ENCODE measurements around the gene ORC6.

The ORC6 gene

DNA sequence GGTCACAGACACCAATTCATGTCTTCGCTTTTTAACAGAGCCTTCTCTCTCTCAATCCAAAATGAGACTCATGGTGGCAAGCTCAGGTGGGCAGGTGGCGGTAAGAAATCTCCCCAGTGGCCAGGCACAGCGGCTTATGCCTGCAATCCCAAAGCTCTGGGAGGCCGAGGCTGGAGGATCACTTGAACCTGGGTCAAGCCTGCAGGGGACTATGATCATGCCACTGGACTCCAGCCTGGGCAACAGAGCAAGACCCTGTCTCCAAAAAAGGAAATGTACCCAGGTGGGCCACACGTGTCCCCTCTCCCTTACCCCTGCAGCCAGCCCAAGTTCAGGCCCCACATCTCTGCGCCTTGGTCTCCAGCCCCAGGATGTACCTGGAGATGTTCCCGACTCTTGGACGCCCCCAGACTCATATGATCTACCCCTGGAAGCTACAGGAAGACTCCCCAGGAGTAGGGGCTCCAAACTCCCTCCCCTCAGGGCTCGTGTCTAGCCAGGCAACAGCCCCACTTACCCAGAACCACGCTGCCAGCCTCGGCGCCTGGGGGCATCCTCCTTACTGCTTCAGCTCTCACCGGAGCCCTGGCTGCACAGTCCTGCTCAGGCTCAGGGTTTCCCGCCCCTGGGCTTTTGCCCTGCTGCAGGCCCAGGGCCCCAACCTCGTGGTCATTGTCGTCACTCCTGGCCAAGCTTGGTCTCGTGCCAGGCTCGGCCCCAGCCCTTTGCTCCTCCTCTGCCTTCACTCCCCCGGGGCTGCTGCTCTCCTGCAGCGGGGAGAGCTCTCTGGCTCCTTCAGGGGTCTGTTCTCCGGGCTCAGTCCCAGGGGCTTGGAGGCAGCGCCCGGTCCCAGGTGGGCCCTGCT, 42.5 kb downstream of the ORC6 start:
- no peak for DNase-seq (ENCODE audit: low read depth)

DNA sequence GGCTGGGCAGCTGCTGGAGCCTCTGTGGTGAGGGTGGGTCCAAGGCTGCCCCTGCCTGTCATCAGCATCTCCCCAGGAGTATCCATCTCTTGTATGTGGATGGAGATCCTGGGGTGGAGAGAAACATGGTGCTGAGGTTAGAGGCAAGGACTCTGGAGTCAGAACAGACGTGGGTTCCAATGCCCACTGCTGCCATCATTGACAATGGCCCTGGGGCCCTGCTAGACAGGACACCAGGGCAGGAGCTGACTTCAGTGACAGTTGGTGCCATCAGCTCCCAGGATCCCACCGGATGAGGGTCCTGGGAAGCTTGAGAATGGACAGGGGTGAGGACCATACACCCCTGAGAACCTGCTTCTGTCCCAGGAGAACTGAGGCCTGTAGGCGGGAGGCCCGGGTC, 43.1 kb downstream of the ORC6 start:
- no peak for DNase-seq (ENCODE audit: low read depth)

- DNase-seq (ENCODE audit: low read depth) = no peak
Observed at GRCh38 chr16:46733319-46733830, 43.9 kb downstream of the ORC6 start.

DNA sequence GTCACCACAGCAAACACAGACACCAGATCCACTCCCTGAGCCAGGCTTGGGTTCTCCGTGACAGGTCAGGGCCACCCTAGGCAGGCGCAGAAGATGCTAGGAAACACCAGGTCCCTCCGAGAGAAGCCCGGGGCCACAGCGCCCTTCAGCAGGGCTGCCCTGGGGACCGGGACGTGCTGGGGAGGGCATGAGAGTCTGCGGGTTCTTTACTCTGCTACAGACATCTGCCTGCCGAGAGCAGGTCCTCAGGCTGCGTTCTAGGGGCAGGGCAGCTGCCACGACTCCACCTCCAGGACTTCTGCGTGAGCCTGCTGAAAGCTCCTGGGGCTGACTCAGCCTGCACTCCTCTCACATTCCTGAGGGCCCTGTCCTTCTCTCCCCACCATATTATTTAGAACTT, 47.2 kb downstream of the ORC6 start:
- no peak for DNase-seq (ENCODE audit: low read depth)

GRCh38 chr16:46737621-46738214, 48.3 kb downstream of the ORC6 start:
- no peak for DNase-seq (ENCODE audit: low read depth)

DNA sequence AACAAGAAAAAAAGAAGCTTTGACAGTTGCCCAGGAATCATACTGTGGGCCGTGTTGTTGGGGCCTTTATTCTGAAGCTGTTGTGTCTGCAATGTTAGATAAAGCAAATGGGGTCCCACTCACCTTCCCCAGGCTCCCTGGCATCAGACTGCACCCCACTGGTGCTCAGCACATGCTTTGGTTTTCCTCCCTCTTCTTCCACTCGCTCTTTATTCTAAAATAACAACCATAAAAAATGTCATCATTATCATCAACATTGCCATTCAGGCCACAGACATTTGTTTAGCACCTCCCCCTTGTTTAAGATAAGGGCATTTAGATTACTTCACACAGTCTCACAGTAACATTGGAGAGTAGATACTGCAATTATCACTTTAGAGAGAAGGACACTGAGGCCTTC, 50.5 kb downstream of the ORC6 start:
- no peak for DNase-seq (ENCODE audit: low read depth)

GRCh38 chr16:46743232-46743719, 53.8 kb downstream of the ORC6 start:
- DNase-seq (ENCODE audit: low read depth) = no peak

GRCh38 chr16:46745617-46746016, 56.2 kb downstream of the ORC6 start:
- DNase-seq (ENCODE audit: low read depth) = no peak

DNA sequence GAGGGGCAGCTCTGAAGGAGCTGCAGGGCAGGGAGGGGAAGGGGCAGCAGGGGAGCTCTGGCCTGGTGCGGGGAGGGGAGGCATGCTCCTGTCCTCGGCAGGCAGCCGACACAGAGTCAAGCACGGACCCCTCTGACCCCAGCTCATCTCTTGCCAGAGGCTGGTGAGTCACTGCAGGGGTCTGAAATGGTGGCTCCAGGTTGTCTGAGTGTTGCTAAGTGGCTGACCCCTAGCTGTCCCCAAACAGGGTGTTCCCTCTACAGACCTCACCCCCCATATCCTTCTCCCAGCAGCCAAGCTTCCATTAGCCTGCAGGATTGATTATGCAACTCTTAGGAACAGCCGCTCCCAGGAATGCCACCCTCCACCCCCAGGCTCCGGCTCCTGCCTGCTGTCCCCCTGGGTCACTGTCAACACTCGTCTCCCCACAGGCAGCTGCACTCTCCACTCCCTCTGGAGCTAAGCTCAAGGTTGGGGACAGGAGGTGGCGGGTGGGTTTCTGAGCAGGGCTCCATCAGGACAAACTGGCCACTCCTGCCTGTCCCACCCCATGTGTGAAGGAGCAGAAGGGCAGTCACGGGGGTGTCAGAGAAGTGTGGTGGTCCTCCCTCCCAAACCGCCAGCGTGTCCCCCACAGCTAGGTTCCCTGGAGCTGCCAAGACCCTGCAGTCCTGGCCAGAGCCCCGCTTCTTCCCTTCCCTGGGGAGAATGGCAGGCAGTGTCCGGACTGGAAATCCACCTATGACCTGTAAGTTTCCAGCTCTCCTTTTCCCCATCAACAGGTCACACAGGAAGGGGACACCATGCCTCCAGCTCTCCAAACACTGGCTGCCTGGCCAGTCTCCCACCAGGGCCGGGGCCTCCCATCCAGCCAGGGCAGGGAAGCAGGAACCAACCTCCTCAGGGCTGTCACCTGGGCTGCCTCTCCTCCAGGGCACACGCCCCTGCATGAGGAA, 57.6 kb downstream of the ORC6 start:
- DNase-seq (ENCODE audit: low read depth) = no peak

Data from activated T-helper 9 cell treated with anti-CD3 and anti-CD28 coated beads, Interleukin-2, amount 50 U/mL, for 16 hours (primary cell).